Measurements from ENCODE around the gene LMLN. TPM values are rescaled to one million over a fixed set of nuclear protein-coding genes. Genes with fewer than 3 reads are reported as not detected.
A peak's percentile ranks its signal among the peaks of the same experiment; 100 is the strongest.

LMLN gene
- total and polyA plus RNA-seq, 2 donors from 2014 or later = 1.6 to 10.5 TPM

DNA sequence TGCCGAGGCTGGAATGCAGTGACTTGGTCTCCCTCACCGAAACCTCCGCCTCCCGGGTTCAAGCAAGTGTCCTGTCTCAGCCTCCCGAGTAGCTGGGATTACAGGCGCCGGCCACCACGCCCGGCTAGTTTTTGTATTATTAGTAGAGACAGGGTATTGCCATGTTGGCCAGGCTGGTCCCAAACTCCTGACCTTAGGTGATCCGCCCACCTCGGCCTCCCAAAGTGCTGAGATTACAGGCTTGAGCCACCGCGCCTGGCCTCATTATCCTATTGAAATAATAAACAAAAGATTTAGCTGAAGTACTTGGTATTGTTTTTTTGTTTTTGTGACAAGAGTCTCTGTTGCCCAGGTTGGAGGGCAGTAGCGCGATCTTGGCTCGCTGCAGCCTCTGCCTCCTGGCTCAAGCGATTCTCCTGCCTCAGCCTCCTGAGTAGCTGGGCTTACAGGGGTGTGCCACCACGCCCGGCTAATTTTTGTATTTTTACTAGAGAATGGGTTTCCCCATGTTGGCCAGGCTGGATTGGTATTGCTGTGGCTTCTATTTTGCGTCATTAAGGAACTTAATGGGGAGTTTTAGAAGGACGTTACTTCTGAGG lies 8.5 kb upstream of the LMLN start:
- Histone ChIP-seq H3K4me3 (ENCODE audit: low read length in 3 of 3) (peak overlapping the region; percentile 86 to 100 (median 100)), H3K4me1 (ENCODE audit: control insufficient read depth in 2 of 3, insufficient read depth in 2 of 3, low read depth in 1 of 3, low read length in 3 of 3) (peaks cover 0 to 15% (median 2%) of the 10 kb centered on the region in 3 donors), H3K9me3 (ENCODE audit: control insufficient read depth in 2 of 3, insufficient read depth in 1 of 3, low read length in 3 of 3) (no peaks in the 10 kb centered on the region), H3K27ac (ENCODE audit: low read depth in 2 of 2, low read length in 2 of 2) (no peak overlapping the region), H3K36me3 (ENCODE audit: control insufficient read depth in 2 of 3, insufficient read depth in 3 of 3, low read length in 3 of 3) (peaks cover 8 to 52% (median 26%) of the 10 kb centered on the region in 3 donors), H3K27me3 (ENCODE audit: control insufficient read depth, insufficient read depth, low read length) (no peaks in the 10 kb centered on the region), H3K9ac (ENCODE audit: low read length in 3 of 3) (peak overlapping the region in 2 of 3 donors; percentile 99 to 100)
- intact Hi-C loops (cut with DNase I) = no loop called here
- FAIRE-seq (no peak), DNase-seq (no peak)
- TF ChIP-seq, protein P1, sequence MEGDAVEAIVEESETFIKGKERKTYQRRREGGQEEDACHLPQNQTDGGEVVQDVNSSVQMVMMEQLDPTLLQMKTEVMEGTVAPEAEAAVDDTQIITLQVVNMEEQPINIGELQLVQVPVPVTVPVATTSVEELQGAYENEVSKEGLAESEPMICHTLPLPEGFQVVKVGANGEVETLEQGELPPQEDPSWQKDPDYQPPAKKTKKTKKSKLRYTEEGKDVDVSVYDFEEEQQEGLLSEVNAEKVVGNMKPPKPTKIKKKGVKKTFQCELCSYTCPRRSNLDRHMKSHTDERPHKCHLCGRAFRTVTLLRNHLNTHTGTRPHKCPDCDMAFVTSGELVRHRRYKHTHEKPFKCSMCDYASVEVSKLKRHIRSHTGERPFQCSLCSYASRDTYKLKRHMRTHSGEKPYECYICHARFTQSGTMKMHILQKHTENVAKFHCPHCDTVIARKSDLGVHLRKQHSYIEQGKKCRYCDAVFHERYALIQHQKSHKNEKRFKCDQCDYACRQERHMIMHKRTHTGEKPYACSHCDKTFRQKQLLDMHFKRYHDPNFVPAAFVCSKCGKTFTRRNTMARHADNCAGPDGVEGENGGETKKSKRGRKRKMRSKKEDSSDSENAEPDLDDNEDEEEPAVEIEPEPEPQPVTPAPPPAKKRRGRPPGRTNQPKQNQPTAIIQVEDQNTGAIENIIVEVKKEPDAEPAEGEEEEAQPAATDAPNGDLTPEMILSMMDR (IDR thresholded peaks at IDR 0.05; ENCODE audit: borderline replicate concordance, extremely low read depth, insufficient read depth) = no peak

DNA sequence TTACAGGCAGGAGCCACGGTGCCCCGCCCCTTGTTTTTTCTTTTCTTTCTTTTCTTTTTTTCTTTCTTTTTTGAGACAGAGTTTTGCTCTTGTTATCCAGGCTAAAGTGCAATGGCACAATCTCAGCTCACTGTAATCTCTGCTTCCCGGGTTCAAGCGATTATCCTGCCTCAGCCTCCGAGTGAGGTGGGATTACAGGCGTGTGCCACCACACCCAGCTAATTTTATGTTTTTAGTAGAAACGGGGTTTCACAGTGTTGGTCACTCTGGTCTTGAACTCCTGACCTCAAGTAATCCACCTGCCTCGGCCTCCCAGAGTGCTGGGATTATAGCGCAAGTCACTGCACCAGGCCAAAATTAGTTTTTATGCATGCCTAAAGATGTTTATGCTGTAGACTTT lies 7.6 kb upstream of the LMLN start:
- Histone ChIP-seq H3K9ac (ENCODE audit: low read length in 3 of 3) (no peak overlapping the region), H3K27ac (ENCODE audit: low read depth in 2 of 2, low read length in 2 of 2) (no peak overlapping the region), H3K9me3 (ENCODE audit: control insufficient read depth in 2 of 3, insufficient read depth in 1 of 3, low read length in 3 of 3) (no peaks in the 10 kb centered on the region), H3K4me3 (ENCODE audit: low read length in 3 of 3) (no peak overlapping the region), H3K4me1 (ENCODE audit: control insufficient read depth in 2 of 3, insufficient read depth in 2 of 3, low read depth in 1 of 3, low read length in 3 of 3) (peaks cover 0 to 15% (median 2%) of the 10 kb centered on the region in 3 donors), H3K36me3 (ENCODE audit: control insufficient read depth in 2 of 3, insufficient read depth in 3 of 3, low read length in 3 of 3) (peaks cover 8 to 55% (median 26%) of the 10 kb centered on the region in 3 donors), H3K27me3 (ENCODE audit: control insufficient read depth, insufficient read depth, low read length) (no peaks in the 10 kb centered on the region)
- intact Hi-C loops (cut with DNase I) = no loop called here
- TF ChIP-seq, protein P1 (IDR thresholded peaks at IDR 0.05; ENCODE audit: borderline replicate concordance, extremely low read depth, insufficient read depth) = no peak
- FAIRE-seq = no peak
- DNase-seq = no peak

DNA sequence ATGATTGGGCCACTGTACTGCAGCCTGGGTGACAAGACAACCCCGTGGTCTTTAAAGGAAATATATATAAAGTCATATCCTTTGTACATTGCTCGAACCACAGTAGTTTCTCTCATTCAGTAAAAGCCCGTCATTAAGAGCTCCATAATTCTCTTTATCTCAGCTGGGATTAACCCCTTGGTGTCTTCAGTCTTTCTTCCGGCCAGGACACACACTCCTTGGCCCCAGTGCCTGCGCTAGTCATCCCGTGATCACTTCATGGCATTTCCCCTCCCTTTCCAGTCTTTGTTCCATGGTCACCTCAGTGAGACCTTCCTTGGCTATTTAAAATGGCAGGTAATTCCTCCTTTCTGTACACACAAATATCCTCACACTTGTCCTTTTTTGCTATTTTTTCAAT lies 6.7 kb upstream of the LMLN start:
- no peak overlapping the region for H3K4me3 ChIP-seq (ENCODE audit: low read length in 3 of 3)
- H3K36me3 ChIP-seq (ENCODE audit: control insufficient read depth in 2 of 3, insufficient read depth in 3 of 3, low read length in 3 of 3) = peaks cover 8 to 55% (median 26%) of the 10 kb centered on the region in 3 donors
- intact Hi-C loops (cut with DNase I) = no loop called here

More for the DNA sequence above, 6.7 kb upstream of the LMLN start:
- Histone ChIP-seq H3K27ac (ENCODE audit: low read depth in 2 of 2, low read length in 2 of 2) (no peak overlapping the region), H3K9me3 (ENCODE audit: control insufficient read depth in 2 of 3, insufficient read depth in 1 of 3, low read length in 3 of 3) (no peaks in the 10 kb centered on the region), H3K4me1 (ENCODE audit: control insufficient read depth in 2 of 3, insufficient read depth in 2 of 3, low read depth in 1 of 3, low read length in 3 of 3) (peaks cover 0 to 19% (median 2%) of the 10 kb centered on the region in 3 donors), H3K9ac (ENCODE audit: low read length in 3 of 3) (no peak overlapping the region), H3K27me3 (ENCODE audit: control insufficient read depth, insufficient read depth, low read length) (no peaks in the 10 kb centered on the region)
- no peak for DNase-seq
- FAIRE-seq = no peak
- TF ChIP-seq, protein P1 (IDR thresholded peaks at IDR 0.05; ENCODE audit: borderline replicate concordance, extremely low read depth, insufficient read depth) = no peak
